CD1c-positive myeloid dendritic cell (primary cell): ENCODE results near the gene MBD6.
"Not testable (repeated sequence)": the region's sequence is repeated elsewhere in the genome, so short reads cannot be mapped to it uniquely, and the experiment has no call there.

Experiments used
- DNase-seq: peaks from one replicate; pipeline ENCODE4 v3.0.0-alpha.2; 2016; ENCODE audit errors: extremely low spot score

The MBD6 gene

DNA sequence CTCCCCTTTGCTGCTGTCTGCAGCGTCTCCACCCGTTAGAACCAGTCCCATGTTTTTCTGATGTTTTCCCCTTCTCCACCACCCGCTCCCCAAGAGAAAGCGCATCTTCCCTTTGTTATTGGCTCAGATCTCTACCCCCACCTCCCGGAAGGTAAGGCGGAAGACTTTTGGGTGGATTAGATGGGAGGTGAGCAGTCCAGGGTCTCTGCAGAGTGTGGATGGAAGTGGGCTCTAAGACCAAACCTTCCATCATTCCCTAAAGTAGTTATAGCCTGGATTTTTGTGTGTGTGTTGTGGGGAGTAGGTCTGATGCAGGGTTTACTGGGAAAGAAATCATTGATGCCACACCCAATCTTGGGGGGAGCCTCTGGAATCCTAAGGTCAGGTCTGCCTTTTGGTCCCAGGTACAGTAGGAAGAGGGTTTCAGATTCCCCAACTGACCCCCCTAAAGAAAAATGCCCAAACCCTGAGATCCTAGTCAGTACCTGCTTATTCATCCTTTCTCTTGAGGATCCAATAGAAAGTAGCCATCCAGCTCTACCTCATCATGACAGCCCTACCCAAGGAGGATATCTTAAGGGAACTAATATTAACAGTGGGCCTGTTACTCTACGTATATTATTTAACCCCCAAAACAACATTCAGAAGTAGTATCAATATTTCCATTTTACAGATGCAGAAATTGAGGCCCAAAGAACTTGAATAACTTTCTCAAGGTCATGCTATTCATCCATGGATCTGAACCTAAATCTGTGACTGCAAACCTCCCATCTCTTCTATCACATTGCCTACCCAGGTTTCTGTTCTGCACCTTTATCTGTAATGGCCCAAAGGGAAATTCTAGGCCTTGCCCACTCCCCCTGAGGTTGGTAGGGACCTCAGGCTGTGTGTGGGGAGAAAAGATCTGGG lies 28.3 kb downstream of the MBD6 start:
- no peak for DNase-seq

DNA sequence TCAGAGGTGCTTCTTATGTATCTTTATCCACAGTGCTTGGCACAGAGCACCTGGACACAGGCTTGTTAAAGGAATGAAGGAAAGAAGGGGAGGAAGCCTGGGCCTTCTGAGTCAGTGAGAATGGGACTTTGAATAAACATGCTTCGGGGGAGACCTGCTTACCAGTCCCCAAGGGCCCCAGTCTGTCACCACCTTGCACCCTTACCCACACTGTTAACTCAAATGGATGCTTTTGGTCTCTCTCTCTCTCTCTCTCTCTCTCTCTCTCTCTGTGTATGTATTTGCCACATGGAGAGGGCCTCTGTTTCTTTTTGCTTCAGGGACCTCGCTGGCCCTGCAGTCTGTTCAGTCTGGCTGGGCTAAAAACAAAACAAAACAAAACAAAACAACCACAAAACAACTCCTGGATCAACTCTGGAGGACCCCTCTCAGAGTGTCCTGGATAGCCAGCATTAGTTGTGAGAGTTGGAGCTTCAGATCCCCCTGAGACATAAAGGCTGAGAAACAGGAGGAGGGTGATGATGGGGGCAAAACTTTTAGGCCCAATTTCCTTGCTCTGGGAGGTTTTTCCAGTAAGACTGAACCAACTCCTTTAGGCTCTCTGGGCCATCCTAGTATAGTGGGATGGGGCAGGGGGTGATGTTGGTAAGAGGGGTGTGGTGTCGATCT lies 29.1 kb downstream of the MBD6 start:
- DNase-seq: no peak

DNA sequence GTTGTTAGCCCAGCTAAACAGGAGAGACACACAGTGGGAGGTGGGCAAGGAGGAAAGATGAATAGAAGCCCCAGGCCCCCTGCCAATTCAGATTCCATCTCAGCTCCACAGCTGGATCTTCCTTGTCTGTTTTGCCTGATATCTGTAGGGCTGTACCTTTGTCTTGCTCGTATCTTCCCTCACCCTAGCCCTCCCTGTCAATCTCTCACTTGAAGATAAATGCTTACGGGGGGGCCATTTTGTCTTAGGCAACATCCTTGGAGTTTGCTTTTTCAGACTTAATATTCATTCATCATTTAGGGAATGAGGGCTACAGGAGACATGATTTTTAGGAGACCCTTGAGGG lies 29.7 kb downstream of the MBD6 start:
- DNase-seq: no peak

DNA sequence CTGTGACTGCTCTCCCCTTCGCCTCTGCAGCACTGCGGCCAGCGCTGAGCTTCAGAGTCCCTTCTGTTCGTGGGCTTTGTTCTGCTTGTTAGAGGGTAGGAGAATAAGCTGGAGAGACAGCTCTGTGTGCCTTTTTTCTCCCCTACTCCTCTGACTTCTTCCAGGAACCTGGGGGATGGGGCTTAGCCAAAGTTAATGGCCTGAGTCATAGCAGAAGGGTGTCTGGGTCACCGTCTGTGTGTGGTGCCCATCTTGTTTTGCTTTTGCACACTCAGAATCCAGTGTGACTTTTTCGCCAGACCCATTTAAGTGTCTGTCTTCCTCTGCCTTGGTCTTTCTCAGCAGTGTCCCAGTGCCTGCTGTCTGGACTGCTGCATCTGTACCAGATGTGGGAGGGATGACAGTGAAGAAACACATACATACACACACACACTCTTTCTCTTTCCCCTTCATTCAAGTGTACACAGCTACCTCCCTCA lies 30.2 kb downstream of the MBD6 start:
- DNase-seq: no peak

DNA sequence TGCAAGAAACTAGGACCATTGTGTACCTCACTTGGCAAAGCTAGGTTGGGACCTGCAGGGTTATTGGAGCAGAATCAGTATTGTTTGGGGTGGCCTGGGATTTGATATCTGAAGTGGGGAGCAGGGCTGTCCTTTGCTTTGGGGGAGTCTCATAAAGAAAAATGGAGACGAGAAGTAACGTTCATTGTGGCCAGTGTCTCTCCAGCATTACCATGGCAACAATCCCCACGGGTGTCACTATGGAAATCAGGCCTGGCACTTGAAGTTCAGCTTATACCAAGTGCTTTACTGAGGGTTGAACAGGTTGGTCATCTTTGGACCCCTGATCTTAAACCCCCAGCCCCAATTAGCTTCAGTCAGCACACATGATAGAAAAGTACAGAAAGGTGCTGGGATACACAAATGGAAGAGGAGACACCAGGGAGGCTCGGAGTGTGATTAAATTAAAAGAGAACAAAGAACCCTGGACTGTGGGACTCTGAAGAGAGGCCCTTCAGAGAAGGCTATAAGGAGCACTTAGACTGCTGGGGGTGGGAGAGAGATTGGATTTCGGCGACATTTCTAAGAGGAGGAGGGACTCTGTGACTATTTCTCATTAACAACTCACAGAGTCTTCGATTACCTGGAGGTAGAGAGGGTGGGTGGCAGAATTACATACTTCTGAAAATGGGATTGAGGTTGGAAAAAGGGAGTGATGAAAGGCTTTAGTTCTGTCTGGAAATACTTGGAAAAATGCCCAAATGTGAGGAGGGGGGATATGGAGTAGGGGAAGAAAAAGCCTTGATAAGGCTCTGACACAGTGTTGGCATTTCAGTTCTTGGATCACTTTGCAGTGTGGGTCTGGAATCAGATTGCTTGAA lies 30.9 kb downstream of the MBD6 start:
- DNase-seq: no peak

DNA sequence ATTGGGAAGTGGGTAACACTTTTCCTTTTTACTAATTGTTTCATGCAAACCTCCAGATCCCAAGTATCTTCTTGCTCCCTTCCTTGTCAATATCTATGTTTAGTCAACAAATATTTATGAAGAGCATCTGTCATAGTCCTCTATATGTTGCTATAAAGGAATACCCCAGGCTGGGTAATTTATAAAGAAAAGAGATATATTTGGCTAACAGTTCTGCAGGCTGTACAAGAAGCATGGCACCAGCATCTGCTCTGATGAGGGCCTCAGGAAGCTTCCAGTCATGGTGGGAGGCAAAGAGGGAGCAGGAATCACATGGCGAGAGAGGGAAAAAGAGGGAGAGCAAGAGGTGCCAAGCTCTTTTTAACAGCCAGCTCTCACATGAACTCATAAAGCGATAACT lies 31.8 kb downstream of the MBD6 start:
- DNase-seq: no peak

DNA sequence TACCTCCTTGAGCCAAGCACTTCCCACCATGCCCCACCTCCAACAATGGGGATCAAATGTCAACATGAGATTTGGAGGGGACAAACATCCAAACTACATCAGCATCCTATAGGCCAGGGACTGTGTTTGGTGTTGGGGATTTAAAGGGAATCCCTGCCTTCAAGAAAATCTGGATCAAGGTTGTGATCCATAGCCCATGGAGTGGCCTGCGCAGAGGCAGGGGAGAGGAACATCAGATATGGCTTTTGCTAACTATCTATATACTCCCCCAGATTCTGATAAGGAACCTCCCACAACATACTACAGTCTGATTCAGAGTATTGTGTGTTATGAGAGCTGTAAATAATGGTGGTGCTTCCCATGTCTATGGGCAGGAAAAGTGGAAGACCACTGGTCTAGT lies 32.3 kb downstream of the MBD6 start:
- DNase-seq: no peak

DNA sequence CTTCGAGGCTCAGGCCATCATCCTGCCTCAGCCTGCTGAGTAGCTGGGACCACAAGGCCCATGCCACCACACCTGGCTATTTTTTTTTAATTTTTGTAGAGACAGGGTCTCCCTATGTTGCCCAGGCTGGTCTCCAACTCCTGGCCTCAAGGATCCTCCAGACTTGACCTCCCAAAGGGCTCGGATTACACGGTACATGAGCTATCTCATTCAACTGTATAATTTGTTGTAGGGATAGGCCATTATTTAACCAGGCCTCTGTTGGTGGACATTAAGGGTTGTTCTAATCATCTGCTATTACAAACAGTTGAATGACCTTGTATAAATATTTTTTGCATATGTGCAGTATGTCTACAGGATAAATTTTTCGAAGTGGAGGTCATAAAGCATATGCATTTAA lies 36.2 kb downstream of the MBD6 start:
- no peak for DNase-seq

DNA sequence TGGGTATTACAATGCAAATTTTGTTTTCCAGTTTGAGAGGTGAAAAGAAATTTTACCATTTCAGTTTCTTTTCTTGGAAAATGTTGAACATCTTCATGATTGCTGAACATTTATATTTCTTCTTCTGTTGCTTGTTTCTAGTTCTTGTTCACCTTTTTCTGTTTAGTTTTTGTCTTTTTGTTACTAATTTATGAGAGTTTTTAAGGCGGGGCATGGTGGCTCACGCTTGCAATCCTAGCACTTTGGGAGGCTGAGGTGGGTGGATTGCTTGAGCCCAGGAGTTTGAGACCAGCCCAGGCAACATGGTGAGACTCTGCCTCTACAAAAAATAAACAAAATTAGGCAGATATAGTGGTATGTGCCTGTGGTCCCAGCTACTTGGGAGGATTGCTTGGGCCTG lies 37.9 kb downstream of the MBD6 start:
- no peak for DNase-seq

DNA sequence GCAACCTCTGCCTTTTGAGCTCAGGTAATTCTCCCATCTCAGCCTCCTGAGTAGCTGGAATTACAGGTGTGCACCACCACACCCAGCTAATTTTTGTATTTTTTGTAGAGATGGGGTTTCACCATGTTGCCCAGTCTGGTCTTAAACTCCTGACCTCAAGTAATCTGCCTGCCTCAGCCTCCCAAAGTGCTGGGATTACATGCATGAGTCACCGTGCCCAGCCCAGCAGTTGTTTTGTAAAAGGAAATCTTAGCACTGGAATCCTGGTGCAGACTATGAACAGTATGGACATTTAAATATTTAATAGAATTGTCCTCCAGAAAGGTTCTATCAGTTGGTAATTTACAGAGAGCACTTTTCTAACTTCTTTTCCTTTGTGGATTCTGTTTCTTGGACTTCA lies 38.5 kb downstream of the MBD6 start:
- not testable (repeated sequence) for DNase-seq

DNA sequence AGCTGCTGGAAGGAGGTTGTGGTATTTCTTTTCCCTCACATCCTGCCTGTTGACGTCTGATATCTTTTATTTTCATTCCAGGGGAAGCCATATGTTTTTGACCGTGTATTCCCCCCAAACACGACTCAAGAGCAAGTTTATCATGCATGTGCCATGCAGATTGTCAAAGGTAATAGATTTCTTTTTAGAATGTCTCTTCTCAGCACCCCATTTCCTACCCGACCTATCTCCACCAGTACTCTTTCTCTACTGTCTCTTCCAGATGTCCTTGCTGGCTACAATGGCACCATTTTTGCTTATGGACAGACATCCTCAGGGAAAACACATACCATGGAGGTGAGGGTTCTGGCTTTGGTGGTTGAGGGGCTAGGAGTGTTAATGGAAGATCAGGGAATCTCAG lies 40.7 kb downstream of the MBD6 start:
- no peak for DNase-seq

DNA sequence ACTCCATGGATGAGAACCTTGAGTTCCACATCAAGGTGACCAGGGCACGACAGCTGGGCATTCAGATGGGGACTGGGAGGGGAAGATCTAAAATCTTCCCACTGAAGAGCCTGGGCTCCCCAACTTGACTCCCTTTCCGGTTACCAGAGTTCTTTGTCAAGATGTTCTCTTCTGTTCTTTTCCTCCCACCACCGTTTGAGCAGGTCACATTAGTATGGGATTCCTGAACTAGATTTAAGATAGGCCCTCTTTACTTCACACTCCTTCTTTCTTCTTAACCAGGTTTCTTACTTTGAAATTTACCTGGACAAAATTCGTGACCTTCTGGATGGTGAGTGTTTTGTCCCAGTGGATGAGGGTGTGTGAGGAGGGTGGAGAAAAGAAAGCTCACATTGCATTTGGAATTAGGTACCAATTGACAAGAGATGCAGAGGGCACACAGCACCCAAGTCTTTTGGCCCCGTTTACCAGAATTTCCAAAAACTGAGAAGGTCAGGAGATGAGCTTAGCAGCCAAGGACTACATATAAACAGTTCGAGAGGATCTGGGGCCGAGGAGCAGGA lies 41.6 kb downstream of the MBD6 start:
- no peak for DNase-seq

DNA sequence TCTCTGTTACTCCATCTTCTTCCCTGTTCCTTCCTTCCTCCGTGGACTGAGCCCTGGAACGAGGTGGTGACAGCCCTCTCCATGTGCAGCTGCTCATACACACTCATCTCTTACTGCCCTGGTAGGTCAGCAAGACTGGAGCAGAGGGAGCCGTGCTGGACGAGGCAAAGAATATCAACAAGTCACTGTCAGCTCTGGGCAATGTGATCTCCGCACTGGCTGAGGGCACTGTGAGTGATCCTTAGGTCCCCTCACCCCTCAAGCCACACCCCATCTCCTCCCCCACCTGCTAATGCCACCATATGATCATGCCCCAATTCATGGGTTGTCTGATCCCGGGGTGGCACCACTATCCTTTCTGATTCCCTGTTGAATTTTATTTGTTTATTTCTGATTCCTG lies 46.2 kb downstream of the MBD6 start:
- no peak for DNase-seq

DNA sequence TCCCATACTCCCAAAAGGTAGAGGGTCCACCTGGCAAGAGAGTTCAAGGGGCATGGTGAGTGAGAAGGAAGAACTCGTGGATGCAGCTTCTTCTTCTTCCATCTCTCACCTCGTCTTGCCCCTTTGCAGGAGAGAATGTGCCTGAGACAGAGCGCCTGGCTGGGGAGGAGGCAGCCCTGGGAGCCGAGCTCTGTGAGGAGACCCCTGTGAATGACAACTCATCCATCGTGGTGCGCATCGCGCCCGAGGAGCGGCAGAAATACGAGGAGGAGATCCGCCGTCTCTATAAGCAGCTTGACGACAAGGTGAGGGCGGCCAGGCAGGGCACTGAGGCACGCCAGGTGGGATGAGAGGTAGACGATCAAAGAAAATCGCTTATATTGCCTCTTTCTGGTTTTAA lies 47.2 kb downstream of the MBD6 start:
- DNase-seq: no peak

DNA sequence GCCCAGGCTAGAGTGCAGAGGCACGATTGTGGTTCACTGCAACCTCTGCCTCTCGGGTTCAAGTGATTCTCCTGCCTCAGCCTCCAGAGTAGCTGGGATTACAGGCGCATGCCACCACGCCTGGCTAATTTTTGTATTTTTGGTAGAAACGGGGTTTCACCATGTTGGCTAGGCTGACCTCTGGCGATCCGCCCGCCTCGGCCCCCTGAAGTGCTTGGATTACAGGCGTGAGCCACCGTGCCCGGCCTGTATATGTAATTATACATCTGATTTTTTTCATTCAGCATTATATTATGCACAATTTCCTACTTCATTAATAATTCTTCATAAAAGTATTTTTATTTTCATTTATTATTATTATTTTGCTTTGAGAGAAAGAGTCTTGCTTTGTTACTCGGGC lies 47.8 kb downstream of the MBD6 start:
- not testable (repeated sequence) for DNase-seq

DNA sequence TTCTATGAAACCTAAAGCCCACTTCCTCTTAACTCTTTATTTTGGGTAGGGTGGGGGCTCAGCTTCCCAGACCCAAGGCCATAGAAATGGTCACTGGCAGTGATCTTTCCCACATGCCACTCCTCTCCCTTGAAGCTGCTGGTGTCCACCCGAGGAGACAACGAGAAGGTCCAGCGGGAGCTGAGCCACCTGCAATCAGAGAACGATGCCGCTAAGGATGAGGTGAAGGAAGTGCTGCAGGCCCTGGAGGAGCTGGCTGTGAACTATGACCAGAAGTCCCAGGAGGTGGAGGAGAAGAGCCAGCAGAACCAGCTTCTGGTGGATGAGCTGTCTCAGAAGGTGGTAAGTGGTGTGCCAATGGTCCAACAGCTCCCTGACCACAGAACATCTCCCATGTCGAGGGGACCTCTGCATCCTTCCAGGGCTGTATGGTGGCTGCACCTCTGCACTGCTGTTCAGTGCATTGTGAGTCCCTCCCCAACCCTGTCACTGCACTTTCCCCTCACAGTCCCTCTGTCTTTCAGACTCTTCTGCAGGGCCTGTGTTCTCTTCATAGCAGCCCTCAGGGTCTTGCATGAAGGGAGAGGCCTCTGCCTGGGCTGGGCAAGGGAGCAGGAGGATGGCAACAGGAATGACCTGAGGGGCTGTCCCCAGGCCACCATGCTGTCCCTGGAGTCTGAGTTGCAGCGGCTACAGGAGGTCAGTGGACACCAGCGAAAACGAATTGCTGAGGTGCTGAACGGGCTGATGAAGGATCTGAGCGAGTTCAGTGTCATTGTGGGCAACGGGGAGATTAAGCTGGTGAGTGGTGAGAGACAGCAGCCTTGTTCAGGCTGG lies 49.5 kb downstream of the MBD6 start:
- no peak for DNase-seq

DNA sequence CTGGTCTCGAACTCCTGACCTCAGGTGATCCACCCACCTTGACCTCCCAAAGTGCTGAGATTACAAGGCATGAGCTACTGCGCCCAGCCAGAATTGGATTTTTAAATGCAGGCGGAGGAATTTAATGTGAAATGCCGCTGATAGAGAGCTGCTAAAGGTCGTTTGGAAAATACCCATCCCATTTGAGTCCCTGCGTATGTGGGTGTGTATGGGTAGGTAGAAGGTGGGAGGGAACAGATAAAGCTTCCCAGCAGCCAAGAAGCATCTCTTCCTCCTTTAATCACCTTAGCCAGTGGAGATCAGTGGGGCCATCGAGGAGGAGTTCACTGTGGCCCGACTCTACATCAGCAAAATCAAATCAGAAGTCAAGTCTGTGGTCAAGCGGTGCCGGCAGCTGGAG lies 52.2 kb downstream of the MBD6 start:
- no peak for DNase-seq

DNA sequence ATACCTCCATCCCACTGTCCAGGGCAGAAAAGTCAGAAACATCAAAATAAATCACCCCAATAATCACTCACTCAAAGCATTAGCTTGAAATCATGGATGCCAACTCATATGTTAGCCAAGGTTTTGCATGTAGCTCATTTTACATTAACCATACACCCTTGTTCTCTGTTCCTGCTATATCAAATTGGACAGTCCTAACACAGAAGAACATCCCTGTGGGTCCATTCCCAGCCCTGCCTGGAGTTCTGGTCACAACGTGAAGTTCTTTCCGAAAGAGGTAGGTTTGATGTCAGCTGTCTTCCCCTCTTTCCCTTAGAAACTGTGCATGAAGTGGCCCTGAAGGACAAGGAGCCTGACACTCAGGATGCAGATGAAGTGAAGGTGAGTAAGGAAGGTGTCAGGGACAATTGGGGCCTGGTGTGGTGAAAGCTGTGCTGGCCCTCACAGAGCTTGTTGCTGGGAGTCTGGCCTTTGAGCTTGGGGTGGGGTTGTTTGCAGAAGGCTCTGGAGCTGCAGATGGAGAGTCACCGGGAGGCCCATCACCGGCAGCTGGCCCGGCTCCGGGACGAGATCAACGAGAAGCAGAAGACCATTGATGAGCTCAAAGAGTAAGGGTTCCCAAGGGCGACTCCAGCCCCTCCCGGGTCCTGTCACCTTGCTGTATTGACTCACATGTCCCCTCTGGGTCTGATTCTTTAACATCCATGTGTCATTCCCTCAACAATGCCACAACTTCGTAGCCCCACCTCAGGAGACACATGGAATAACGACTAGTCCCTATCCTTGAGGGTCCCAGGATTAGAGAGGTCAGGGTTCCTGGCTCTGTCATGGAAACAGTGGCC lies 53.4 kb downstream of the MBD6 start:
- DNase-seq: no peak

DNA sequence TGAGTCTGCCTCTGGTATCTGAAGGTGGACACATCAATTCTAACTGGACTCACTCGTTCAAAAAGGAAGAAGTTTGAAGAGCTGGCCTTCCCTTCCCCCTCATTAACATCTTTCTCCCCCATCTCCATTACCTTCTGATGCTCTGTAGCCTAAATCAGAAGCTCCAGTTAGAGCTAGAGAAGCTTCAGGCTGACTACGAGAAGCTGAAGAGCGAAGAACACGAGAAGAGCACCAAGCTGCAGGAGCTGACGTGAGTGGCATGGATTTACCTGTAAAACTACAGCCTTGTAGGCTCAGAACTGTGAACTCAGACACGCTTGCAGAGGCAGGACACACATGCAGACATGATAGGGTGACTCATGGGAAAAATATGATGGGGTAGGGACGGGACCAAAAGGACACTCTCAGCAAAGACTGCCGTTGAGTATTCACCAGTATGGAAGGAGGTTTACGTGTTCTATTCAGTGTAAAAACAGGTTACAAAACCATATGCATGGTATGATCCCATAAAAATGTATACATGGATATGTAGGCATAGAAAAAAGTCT lies 54.1 kb downstream of the MBD6 start:
- DNase-seq: no peak
